Neutrophil (primary cell): ENCODE measurements around the gene EFHC2.

Experiments
- H3K27ac ChIP-seq: fragments of 200-600 bp; sonication (generic); 2 replicates; pipeline ENCODE4 v1.5.1; 2016; ENCODE audit warnings: mild to moderate bottlenecking, moderate library complexity
- H3K27me3 ChIP-seq: fragments of 200-600 bp; sonication (generic); 2 replicates; pipeline ENCODE4 v1.6.0; 2016; ENCODE audit warnings: mild to moderate bottlenecking
- H3K36me3 ChIP-seq: fragments of 200-600 bp; sonication (generic); 2 replicates; pipeline ENCODE4 v1.5.1; 2017
- H3K4me1 ChIP-seq, 2 experiments: fragments of 200-600 bp in 1 of 2; sonication (generic) in 1 of 2; 1 replicate in 1 of 2; 2 replicates in 1 of 2; pipeline versions ENCODE4 v1.5.1 to v1.6.1; 2013 to 2016; ENCODE audit warnings: low read depth in 1 of 2, low read length in 1 of 2, mild to moderate bottlenecking in 1 of 2, moderate library complexity in 1 of 2; ENCODE audit not compliant: control insufficient read depth in 1 of 2, insufficient read depth in 1 of 2
- H3K4me3 ChIP-seq, 2 experiments: fragments of 200-600 bp in 1 of 2; sonication (generic) in 1 of 2; 1 replicate in 1 of 2; 2 replicates in 1 of 2; pipeline ENCODE4 v1.5.1; 2013 to 2016; ENCODE audit warnings: low read depth in 1 of 2, low read length in 1 of 2, mild to moderate bottlenecking in 1 of 2, moderate library complexity in 1 of 2
- H3K9me3 ChIP-seq: fragments of 200-600 bp; sonication (generic); 2 replicates; pipeline ENCODE4 v1.5.1; 2016
- TF ChIP-seq, protein P1 (sequence below): fragments of 200-600 bp; sonication (generic); IDR thresholded peaks from 2 replicates; pipeline ENCODE4 v1.5.1; 2016; ENCODE audit warnings: antibody characterized with exemption

Gene EFHC2

GRCh38 chrX:44183329-44183728 is 160.1 kb downstream of the EFHC2 start:
- H3K4me3 ChIP-seq: no peak overlapping the region
- no peaks in the 10 kb centered on the region for H3K9me3 ChIP-seq
- H3K27ac ChIP-seq: no peak overlapping the region
- no peaks in the 10 kb centered on the region for H3K27me3 ChIP-seq
- no peaks in the 10 kb centered on the region for H3K36me3 ChIP-seq
- H3K4me1 ChIP-seq: no peaks in the 10 kb centered on the region
- TF ChIP-seq, protein P1, sequence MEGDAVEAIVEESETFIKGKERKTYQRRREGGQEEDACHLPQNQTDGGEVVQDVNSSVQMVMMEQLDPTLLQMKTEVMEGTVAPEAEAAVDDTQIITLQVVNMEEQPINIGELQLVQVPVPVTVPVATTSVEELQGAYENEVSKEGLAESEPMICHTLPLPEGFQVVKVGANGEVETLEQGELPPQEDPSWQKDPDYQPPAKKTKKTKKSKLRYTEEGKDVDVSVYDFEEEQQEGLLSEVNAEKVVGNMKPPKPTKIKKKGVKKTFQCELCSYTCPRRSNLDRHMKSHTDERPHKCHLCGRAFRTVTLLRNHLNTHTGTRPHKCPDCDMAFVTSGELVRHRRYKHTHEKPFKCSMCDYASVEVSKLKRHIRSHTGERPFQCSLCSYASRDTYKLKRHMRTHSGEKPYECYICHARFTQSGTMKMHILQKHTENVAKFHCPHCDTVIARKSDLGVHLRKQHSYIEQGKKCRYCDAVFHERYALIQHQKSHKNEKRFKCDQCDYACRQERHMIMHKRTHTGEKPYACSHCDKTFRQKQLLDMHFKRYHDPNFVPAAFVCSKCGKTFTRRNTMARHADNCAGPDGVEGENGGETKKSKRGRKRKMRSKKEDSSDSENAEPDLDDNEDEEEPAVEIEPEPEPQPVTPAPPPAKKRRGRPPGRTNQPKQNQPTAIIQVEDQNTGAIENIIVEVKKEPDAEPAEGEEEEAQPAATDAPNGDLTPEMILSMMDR: no peak

GRCh38 chrX:44178274-44179053 is 165.0 kb downstream of the EFHC2 start:
- H3K4me3 ChIP-seq: no peak overlapping the region
- H3K9me3 ChIP-seq: no peaks in the 10 kb centered on the region
- TF ChIP-seq, protein P1: no peak
- no peak overlapping the region for H3K27ac ChIP-seq
- H3K36me3 ChIP-seq: no peaks in the 10 kb centered on the region
- H3K4me1 ChIP-seq: no peaks in the 10 kb centered on the region
- H3K27me3 ChIP-seq: no peaks in the 10 kb centered on the region

DNA sequence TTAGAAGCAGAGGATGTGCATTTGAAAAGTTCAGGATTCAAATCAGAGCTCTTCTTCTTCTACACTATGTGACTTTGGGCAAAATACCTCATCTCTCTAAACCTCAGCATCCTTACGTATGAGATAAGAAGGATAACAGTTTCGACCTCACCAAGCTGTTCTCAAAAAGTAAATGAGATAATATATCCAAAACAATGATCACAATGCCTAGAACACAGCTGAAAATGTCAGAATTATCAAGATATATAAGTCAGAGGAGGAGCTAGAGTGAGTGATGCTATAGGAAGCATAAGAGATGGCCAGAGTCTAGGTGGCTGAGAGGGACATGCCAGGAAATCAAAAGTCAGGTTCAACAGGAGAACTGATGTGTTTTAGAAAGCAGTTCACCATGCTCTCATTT is 168.0 kb downstream of the EFHC2 start:
- Histone ChIP-seq H3K27me3 (no peaks in the 10 kb centered on the region), H3K4me1 (no peaks in the 10 kb centered on the region), H3K27ac (no peak overlapping the region), H3K9me3 (no peaks in the 10 kb centered on the region), H3K36me3 (no peaks in the 10 kb centered on the region), H3K4me3 (no peak overlapping the region)
- TF ChIP-seq, protein P1: no peak

DNA sequence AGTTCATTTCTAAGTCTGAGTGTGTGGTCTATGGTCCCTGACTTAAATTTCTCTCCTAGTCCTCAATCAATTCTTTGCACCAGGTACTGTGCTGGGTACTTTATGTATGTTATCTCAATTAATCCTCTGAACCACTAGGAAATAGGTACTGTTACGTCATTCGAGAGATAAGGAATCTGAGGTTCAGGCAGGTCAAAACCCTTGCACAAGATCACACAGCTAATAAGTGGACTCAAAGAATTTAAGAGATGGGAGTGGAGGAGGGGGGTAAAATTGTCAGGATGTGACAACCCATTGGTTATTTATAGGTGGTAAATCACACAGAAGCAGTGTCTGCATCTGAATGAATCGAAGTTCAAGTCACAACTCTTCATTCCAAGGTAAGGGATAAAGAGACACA is 169.4 kb downstream of the EFHC2 start:
- H3K27ac ChIP-seq: no peak overlapping the region
- no peak overlapping the region for H3K4me3 ChIP-seq
- H3K36me3 ChIP-seq: no peaks in the 10 kb centered on the region
- no peaks in the 10 kb centered on the region for H3K4me1 ChIP-seq
- no peaks in the 10 kb centered on the region for H3K9me3 ChIP-seq
- TF ChIP-seq, protein P1: no peak
- H3K27me3 ChIP-seq: no peaks in the 10 kb centered on the region

DNA sequence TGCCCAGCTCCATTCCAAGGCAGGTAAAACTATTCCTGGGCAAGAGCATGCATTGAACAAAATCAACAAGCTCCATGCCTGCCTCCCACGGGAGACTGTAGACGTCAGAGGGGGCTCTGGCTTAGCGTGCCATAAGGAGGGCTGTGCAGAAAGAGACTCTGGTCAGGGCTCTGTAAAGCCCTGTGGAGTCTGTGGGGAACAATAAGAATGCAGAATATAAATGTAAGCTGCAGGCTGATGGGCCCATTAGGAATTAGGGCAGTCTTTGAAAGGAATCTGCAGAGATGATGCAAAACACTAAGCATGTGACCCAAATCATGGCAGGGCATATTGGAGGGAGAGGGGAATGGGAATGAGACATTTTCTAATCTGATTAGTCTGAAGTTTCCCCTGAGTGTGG is 170.3 kb downstream of the EFHC2 start:
- no peaks in the 10 kb centered on the region for H3K36me3 ChIP-seq
- no peak overlapping the region for H3K27ac ChIP-seq
- H3K4me1 ChIP-seq: no peaks in the 10 kb centered on the region
- H3K9me3 ChIP-seq: no peaks in the 10 kb centered on the region
- H3K27me3 ChIP-seq: no peaks in the 10 kb centered on the region
- H3K4me3 ChIP-seq: no peak overlapping the region
- TF ChIP-seq, protein P1: no peak
